ENCODE measurements around the gene BLMH.
A peak's percentile ranks its signal among the peaks of the same experiment; 100 is the strongest.

Gene BLMH

GRCh38 chr17:30291543-30292285 lies at the start of gene BLMH:
Gene BLMH, minus strand, starts transcription at chr17:30291944. Its CDS starts 125 bp downstream, at chr17:30291819.
- peak; percentile 74 for DNase-seq

DNA sequence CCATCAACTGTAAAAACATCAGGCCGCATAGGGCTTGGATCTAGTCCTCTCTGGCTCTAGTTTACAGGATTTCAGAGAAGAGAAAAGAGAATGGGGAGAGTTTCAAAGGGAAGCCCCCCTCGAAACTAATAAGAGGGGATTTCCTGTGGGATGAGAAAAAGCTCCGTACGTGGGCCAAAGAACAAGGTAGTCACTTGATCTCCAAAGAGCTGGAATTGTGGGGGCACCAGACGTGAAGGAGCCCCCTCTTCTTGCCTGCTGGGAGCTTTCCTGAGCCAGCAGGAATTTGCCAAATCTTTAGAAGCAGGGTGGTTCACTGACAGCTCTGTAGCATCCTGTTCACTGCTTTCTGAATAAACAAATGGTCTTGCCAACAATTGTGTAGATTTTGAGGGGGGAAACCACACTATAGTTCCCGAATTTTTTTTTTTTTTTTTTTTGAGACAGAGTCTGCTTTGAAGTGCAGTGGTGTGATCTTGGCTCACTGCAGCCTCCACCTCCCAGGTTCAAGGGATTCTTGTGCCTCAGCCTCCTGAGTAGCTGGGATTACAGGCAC lies 49.1 kb upstream of the BLMH start:
- no peak for DNase-seq

DNA sequence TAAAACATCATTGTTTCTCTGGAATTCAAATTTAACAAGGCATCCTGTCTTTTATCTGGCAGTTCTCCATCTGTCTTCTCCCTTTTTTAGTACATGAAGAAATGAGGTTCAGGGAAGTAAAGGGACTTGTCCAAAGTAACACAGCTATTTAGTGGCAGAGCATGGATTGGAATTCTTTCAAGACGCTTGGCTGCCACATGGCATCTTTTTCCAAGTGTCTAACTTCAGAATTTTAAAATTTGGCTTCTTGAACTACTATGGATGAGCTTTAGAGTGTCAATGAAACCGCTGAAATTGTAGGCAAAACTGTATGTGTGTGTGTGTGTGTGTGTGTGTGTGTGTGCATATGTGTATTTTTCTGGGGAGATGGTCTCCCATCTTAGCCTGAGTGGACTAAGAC lies 47.3 kb upstream of the BLMH start:
- DNase-seq = no peak

GRCh38 chr17:30337393-30337999 lies 45.8 kb upstream of the BLMH start:
- DNase-seq = no peak

GRCh38 chr17:30336369-30337171 lies 44.8 kb upstream of the BLMH start:
- DNase-seq = peak; percentile 64

DNA sequence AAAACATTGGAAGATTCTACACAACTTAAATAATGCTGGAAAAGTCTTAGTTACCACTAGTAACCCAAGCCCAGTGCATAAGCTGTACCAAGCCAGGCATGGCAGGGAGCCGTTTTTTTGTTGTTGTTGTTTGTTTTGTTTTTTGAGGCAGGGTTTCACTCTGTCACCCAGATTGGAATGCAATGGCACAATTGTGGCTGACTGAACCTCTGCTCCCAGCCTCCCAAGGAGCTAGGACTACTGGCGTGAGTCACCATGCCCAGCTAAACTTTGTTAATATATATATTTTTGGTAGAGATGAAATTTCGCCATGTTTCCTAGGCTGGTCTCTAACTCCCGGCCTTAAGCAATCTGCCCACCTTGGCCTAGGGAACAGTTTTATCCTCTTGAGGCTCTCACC lies 42.7 kb upstream of the BLMH start:
- DNase-seq = no peak

- no peak for DNase-seq
Measured at GRCh38 chr17:30333503-30334360, 42.0 kb upstream of the BLMH start, which contains the start of gene TMIGD1. Gene TMIGD1, minus strand, starts transcription at chr17:30334057. Its CDS starts 1,924 bp downstream, at chr17:30332133.

GRCh38 chr17:30332057-30332542 lies 40.4 kb upstream of the BLMH start:
- peak; percentile 80 for DNase-seq

GRCh38 chr17:30326809-30327208 lies 35.1 kb upstream of the BLMH start:
- no peak for DNase-seq

GRCh38 chr17:30324723-30325122 lies 33.0 kb upstream of the BLMH start:
- no peak for DNase-seq

DNA sequence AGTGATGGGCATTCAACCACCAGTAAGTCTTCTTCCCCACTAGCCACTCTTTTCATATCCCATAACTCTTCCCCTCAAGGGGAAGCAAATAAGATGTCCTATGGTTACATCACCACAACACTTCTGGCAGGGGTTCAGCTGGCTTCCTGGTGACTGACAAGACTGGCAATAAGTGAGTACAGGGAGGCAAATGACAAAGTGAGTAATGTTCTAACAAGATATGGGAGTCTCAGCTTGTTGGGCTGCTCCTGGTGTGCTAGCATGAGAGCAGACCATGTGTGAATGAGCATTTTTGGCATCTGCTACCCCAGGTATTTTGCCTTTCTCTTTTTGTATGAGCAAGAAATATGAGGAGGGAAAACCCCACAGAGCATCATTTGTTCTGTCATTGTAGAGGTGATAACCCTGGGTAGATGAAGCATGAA lies 32.2 kb upstream of the BLMH start:
- no peak for DNase-seq

DNA sequence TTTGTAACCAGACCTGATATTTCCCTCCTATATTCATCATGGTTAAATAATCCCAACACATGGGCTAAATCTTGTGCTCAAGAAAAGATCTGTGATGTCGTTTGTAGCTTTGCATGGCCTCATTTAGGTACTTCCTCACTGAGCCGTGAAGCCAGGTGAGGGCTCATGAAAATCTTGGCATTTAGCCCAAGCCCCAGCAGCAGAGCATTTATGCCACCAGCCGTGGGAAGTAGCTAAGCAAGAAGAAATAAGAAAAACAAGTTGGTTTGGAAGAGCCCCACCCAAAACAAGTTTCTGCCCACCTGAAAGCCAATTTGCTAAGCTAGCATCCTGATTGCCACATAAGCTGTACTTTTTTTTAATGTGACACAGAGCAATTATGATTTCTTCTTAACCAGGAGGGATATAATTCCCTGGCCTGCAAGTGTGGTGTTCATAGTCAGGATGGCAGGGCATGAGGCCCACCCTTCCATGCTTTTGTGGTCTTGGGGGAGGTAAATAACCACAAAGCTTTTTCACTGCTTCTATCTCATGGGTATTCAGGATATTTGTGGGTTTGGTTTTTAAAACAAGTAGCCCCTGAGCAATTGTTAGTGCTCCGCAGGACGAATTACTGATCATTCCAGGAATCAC lies 31.6 kb upstream of the BLMH start:
- no peak for DNase-seq

DNA sequence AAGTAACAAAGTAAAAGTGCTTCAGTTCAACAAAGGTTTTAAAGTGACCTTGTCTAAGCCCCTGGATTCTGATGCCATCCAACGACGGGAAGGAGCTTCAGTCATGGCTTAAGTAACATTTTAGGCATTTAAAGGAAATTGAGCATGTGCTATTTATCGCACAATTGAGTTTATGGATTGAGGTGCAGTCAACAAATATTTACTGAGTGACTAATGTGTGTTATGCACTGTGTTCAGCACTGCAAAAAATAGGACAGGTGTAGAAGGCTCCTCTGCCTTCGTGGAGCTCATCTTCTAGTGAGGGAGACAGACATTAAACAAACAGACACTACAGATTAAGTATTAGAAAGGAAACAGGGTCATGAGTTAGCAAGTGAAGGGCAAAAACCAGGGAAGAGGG lies 29.6 kb upstream of the BLMH start:
- no peak for DNase-seq

- no peak for DNase-seq
Measured at GRCh38 chr17:30318155-30318554, 26.4 kb upstream of the BLMH start.

GRCh38 chr17:30316736-30317135 lies 25.0 kb upstream of the BLMH start:
- DNase-seq = no peak

DNA sequence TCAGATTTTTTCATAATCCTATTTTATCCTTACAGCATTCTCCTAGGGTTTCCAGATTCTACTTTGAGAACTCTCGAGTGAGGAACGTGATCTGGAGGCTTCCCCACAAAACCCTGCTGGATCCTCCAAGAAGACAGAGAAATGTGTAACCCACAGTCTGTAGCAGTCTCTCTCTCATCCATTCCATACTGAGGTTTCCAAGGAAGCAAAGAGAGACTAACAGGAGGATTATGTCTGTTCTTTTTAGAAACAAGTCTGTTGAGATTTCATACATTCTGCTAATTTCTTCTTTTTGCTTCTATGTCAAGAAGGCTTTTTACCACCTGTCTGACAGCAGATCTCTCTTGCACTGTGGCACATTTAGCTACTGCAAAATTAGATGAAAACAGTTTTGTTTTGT lies 23.4 kb upstream of the BLMH start:
- no peak for DNase-seq

DNA sequence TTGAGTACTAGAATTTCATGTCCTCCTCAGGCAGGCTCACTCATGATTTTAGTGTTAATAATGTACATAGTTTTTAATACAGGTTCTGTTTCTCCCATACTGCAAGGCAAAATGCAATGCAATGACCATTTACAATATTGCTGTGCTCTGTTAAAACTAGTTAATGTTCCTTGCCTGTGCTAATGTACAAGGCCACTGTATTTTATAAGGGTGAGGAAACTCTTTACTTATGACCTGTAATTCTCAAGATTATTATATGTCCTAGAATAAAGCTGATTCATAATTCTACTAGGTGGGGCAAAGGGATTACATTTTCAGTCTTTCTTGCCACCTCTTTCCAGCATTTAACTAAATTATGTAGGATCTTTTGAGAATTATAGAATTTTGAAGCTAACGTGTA lies 22.7 kb upstream of the BLMH start:
- no peak for DNase-seq

DNA sequence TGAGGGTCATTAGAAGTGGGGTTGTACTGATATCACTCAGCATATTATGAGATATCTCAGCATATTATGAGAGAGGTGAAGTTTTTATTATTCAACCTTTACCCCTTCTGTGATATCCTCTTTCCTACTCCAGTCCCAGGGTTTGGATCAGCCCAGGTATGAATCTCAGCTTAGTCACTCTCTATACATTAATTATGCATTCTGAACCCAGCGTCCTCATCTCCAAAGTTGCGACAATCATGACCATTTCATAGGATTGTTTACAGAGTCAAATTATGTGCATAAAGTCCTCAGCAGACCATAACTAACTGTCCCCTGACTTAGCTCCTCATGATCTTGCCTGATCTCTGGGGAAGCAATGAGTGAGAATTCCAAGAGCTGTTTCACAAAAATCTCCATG lies 20.5 kb upstream of the BLMH start:
- DNase-seq = no peak

GRCh38 chr17:30310562-30310961 lies 18.8 kb upstream of the BLMH start:
- DNase-seq = no peak

GRCh38 chr17:30309591-30309990 lies 17.8 kb upstream of the BLMH start:
- DNase-seq = no peak

DNA sequence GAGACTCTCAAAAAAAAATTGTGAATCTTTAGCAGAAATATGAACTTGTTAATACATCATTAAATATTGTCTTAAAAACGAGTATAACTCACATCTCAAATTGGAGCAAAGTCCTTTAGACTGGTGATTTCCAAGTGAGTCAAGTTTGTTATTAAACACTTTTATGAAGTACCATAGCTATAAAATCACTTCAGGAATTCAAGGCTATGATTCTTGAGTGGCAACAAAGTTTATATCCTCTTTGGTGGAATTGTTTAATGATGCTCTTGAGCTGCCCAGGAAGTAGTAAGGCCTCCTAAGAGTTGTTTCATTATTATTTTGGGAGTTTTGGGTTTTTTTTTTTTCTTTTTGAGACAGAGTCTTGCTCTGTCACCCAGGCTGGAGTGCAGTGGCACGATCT lies 16.7 kb upstream of the BLMH start:
- DNase-seq = no peak

- DNase-seq = no peak
Measured at GRCh38 chr17:30304778-30305177, 13.0 kb upstream of the BLMH start.

Measured in HCEC 1CT (cell line).